GM21576 (cell line): ENCODE data around the gene IP6K2.

ENCODE experiments used
- ATAC-seq: cut with Tn5 transposase; IDR thresholded peaks from one replicate; pipeline ENCODE4 v1.9.1; 2021; ENCODE audit warnings: mild to moderate bottlenecking, moderate library complexity; ENCODE audit not compliant: unreplicated experiment

The IP6K2 gene

DNA sequence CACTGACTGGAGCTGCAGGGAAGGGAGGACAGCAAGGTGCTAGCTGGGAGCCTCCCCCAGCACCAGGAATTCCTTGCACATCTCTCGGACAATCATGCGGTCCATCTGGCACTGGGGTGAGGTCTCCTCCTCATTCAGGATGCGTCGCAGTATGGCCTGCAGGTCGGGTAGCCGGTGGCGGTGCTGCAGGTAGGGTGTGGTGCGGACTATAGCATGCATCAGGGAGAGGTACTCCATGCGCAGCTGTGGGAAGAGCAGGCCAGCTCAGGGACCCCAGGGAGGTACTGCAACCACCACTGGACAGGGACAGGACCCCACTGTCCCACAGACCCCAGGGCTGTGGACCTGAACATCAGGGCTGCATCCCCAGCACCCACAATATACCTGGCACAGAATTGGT, 42.5 kb downstream of the IP6K2 start:
- no peak for ATAC-seq

DNA sequence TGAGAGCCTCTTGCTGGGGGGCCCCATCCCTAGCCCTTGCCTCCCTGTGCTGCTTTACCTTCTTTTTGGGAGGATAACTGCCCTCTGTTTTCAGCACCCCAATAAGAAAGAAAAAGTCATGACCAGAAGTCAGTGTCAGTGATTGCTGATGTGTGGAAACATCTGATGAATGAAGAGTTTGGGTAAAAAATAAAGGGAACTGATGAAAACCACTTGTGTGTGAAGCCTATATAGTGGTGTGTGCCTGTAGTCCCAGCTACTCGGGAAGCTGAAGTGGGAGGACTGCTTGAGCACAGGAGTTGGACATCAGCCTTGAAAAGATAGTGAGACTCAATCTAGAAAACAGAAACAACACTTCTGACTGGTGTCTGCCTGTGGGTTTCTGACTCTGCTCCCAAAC, 44.5 kb downstream of the IP6K2 start:
- ATAC-seq, result no peak

DNA sequence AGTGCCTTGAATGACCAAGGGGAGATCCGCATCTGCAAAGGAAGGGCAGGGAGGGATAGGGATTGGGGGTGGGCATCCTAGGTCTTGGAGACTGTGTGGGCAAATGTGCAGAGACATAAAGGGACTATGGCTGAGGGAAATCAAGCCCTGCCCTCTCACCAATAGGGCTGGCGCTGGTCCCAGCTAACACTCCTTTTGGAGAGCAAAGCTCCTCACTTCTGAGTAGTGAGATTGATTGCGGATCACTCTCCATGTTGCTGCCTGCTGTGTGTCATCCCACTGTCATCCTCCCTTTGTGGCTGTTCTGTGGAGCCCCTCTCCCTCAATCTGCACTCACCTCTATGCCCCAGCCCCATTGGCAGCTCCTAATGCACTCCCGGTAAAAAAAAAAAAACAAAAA, 52.1 kb downstream of the IP6K2 start:
- no peak for ATAC-seq

DNA sequence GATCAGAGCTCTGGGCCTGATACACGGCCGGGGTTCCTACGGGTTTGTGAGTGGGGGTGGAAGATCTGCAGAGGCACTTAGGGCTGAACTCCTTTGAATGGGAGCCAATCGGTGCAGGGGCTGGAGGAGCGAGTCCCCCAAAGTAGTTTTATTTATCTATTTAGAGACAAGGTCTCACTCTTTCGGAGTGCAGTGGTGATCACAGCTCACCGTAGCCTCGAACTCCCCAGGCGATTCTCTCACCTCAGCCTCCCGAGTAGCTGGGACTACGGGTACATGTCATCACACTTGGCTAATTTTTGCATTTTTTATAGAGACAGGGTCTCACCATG, 52.7 kb downstream of the IP6K2 start:
- ATAC-seq, result no peak

DNA sequence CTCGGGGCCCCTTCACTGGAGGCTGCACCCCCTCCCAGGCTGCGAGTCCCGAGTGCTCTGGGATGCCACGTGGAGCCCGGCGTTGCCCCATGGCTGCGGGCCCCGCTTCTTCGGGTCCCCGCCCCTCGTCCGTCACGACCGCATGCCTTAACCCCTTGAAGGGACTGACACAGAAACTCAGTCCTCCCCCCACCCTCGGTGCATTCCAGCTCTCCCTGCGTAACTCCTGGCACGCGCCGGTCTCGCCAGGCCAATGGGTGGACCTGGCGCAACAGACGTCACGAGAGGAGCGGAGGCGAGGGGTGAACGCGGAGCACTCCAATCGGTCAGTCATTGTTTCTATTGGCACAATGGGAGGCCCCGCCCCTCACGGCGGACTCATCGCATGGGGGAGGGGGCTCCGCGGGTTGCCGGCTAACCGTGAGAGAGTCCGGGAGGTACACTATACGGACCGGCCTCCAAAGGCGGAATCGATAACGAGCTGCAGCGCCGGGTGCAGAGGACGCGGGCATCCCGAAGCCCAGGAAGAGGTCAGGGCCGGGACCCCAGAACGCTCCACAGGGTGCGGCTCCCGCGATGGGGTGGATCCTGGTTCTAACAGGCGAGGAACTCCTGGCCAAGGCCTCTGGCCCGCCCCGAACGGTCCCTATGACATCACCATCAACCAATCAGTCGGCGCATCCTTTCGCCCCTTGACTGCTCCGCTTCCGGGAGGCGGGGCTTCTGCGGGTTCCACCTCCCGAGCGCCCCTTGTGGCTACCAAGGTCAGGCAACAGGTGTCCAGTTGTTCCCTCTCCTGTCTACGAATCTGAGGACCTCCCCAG, 53.3 kb downstream of the IP6K2 start:
- ATAC-seq, result peak; percentile 81

DNA sequence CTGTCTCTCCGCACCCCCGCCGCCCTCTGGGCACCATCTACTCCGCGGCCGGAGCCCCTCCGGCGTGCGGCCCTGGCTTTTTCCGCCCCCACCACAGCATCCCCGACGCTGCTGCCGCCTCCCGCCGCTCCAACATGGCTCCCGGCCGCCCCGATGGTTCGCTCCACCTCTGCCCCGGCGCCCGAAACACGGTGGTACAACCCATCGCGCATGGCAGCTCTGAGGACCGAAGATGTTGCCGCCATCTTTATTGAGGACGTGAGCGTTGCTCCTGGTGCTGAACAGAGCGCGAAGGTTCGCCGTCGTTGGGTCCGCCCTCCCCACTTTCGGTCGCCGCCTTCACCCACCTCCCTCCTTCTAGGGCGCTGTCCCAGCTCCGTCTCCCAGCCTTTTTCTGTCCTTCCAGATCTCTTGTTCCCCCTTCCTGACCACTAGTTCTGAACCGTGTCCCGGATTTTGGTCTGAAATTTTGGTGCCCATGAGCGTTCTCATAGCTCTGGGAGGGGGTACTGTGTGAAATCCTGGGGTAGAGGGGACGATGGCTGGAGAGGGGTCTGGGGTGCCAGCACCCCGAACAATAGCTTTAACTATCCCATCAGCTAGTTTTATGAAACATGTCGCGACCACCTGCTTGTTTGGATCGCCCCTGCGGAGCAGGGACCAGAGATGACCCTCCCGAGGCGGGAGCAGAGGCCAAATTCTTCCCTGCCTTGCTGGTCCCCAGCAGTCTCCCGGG, 54.1 kb downstream of the IP6K2 start, which contains the start of gene CELSR3:
TSS of gene CELSR3 (minus strand) at position 134 of the 736 bp plus-strand sequence. CDS start 252 bp downstream, outside the sequence.
- no peak for ATAC-seq

DNA sequence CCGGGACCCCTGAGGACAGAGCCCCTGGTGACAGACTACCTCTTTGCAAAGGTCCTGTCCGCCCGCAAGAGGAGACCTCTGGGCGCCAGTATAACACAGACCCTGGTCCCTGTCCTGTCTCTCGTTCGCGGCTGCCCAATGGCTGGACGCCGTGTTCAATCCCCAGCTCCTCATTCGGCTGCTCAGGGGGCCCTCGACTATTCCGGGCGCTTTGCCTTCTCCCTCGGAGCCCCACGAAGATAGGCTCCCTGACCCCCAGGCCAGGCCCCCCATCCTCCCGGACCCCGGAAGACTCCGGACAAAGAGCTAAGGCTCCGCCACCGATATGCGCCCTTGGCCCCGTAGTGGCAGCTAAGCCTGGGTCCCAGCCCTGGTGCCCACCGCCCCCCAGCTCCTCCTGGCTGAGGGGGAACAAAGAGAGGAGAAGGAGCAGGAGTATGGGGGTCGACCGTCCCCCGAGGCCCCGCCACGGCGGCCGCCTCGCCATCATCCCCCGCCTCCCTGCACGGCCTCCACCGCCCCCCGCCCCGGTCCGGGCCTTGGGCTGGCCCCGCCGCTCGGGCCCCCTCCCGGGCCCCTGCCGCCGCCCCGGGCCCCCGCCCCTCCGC, 54.8 kb downstream of the IP6K2 start:
- no peak for ATAC-seq

DNA sequence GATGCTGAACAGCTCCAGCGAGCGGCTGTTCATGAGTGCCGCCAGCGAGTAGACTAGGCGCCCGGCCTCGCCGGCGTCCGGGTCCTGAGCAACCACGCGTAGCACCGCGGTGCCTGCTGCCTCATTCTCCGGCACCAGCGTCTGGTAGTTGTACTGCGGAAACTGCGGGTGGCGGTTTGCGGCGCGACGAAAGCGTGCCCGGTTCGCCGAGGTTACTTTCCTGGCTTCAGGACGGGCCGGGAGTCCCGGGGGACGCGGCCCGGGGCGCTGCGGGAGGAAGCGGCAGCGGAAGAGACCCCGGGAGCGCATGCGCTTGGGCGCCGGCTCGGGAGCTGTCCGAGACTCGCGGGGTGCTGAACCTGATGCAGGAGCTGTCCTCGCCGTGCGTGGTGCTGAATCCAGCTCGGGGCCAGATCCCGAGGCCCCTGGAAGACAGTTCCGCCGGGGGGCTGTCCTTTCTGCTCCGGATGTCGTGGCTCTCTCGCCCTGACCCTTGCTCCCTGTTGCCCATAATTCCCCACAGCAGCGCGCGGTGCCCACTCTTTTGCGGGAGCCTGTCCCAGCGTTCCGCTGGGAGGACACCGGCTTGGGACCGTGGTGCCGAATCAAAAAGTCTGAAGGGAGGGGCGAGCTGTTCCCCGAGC, 55.4 kb downstream of the IP6K2 start:
- ATAC-seq, result no peak

DNA sequence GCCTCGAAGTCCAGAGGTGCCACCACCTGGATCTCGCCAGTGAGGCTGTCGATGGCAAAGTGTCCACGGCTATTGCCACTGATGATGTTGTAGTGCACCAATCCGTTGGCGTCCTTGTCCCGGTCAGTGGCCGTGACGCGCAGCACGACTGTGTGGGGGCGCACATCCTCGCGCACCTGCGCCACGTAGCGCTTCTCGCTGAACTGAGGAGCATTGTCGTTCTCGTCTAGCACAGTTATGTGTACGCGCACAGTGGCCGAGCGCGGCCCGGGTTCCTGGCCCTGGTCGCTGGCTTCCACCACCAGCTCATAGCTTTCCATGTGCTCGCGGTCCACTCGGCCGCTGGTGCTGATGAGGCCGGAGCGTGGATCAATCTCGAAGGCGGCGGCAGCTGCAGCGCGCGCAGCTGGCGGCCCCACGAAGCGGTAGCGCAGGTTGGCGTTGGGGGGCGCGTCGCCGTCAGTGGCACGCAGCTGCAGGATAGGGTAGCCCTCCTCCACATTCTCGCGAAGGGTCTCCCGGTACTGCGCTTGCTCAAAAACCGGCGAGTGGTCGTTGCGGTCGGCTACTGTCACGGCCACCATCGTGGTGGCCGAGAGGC, 56.1 kb downstream of the IP6K2 start:
- no peak for ATAC-seq

DNA sequence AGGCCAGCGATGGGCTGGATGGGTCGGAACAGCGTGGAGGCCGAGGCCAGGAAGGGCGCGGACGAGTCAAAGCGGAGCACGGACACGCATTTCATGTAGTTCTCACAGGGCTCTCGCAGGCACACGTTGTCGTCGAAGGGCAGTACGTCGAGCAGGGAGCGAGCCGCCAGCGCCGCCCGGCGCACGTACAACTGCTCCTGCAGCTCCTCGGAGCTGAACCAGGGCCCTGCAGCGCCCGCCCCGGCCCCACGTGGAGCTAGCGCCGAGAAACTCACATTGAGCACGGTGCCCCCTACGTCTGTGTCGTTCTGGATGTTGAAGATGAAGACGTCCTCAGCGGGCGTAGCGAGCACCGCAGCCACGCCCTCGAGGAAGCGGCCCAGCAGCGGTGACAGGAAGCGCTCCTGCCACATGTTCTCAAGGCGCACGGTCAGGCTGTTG, 60.2 kb downstream of the IP6K2 start:
- ATAC-seq, result no peak

DNA sequence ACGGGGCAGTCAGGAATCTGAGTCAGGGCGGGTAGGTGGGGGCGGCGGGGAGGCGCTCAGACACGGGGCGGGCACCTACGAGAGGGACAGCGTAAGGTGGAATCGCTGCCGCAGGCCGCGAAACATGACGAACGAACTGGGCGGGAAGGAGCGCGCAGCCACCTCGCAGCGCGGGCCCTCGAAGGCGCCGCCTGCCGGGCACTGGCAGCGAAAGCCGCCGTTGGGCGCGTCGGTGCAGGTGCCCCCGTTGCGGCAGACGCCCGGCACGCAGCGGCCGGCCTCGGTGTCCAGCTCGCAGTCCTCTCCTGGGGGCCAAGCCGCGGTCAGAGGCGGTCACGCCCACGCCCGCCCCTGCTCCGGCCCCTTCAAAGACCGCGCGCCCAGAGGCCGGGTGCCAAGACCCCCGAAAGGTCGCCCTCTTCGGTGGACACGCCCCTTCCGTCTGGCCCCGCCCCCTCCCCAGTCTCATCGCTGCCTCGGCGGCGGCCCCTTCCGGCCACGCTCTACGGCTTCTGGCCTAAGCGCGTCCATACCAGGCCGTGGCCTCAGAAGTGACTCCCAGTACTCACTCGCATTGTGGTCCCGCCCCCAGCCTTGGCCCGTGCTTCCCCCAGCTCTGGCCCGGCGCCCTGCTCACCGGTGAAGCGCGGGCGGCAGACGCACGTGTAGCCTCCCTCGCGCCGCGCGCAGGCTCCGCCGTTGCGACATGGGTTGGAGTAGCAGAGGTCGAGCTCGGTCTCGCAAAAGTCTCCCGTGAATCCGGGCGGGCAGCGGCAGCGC, 60.8 kb downstream of the IP6K2 start:
- ATAC-seq, result peak; percentile 54

DNA sequence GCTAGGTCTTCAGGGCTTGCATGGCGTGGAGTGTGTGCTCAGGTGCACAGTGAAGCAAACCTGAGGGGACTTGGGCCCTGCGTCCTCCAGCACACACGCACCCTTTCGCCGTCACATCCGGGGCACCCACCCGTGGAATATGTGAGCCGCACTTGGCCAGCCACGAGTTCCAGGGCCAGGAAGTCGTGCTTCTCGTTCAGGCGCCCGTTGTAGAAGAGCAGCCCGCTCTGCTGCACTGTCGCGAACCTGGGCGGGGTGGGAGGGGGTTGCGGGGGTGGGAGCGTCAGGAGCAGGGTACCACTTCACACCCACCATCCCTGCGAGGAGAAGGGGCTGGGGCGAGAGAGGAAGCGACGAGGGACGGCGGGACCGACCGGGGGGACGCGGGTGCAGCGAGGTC, 61.4 kb downstream of the IP6K2 start:
- no peak for ATAC-seq

DNA sequence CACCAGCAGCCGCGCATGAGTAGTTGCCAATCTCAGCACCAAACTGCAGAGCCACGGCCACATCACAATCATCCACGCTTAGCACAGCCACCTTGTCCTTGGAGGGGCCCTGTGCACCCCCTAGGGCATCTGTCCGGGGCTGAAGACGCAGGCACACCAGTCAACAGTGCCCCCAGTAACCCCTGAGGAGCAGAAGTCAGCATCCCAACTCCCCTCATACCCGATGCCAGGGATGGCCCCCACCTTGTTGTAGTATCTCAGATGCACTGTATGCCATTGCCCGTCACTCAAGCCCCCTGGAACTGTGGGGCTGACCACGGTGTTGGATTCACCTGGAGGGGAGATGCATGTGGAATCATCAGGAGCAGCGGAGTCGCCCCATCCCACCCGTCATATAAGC, 62.0 kb downstream of the IP6K2 start:
- no peak for ATAC-seq

DNA sequence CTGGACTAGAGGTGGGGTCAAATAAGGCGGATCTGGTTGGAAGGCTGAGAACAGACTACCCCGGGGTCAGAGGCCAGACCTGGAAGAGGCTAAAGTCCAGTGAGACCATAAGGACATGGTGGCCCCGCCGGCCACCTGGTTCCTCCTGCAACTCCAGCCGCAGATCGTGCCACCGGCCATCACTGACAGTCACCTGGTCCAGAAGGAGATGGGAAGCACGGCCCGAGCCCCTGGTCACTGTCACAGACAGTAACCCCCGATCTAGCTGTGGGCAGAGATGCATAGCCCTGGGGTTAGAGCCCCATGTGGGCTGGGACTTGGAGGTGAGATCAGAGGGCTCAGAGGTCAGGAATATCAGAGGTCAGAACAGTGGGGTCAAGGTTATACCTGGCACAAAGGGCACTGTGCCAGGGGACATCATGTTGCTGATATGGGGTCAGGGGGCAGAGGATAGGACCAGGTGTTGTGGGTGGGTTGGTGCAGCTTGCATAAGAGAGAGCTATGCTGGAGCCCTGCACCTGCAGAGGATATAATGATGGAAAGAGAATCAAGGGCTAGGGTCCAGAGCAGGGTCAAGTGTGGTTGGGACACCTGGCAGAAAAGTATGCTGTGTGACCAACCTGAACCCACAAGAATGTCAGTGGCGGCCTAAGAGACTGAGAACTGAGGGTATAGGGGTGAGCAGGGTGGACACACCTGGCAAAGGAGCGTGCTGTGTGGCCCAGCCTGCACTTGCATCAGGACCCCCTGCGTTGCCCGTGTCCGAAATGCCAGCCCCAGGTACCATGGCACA, 63.9 kb downstream of the IP6K2 start:
- no peak for ATAC-seq

DNA sequence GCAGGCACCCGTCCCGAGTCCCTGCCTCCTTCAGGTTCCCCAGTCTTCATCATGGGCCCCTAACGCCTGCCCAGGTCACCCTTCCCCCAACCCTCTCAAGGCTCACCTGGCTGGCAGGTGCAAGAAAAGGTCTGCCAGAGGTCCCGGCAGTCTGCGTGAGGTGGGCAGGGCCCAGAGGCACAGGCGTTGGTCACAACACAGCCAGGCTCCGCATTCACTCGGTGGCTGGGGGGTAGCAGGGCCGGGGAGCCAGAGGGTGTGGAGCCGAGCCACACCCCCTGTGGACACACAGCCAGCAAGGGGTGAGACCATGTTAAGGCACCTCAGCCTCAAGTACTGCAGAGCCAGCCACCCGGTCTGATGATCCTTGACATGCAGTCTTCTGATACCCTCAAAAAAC, 65.2 kb downstream of the IP6K2 start:
- no peak for ATAC-seq

DNA sequence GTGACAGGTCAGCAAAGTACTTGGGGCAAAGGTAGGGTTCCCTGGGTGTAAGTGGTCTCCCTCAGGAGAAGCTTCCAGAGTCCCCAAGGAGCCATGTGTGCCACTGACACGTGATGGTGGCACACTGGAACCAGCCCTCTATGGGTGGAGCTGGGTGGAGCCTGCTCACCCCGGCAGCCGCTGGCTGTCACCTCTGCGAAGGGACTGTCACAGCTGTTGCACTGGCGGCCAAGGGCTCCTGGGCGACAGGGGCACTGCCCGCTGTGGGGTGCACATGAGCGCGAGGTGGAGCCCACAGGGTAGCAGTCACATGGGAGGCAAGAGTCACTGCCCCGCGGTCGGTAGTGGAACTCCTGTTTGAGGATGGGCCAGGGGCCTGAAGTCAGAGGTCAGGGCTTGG, 66.3 kb downstream of the IP6K2 start:
- no peak for ATAC-seq

DNA sequence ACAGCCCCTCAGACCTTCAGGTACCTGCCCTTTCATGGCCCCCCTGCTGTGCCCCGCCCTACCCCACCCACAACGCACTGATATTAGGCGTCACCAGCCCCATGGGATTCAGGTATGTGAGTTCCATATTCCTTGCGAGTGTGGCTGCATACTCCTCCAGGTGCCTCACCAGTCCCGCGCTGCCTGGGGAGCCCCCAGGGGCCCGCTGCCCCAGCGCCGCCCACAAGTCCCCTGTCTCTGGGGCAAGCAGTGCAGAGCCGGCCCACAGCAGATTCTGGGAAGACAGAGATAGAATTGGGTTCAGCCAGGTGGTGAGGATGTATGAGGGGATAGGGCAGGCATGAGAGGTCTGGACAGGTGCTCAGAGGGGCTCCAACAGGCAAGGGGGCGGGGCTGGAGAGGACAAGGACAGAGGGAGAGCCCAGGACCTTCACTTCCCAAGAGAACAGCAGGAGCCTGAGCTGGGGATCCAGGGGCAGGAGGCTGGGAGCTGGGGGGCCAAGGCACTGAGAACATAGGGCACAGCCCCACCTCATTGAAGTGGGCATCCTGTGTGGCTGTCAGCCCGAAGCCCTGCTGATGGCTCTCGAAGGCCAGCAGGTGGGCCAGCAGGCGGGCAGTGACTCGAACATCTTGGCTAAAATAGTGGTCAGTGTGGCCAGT, 68.7 kb downstream of the IP6K2 start:
- no peak for ATAC-seq

DNA sequence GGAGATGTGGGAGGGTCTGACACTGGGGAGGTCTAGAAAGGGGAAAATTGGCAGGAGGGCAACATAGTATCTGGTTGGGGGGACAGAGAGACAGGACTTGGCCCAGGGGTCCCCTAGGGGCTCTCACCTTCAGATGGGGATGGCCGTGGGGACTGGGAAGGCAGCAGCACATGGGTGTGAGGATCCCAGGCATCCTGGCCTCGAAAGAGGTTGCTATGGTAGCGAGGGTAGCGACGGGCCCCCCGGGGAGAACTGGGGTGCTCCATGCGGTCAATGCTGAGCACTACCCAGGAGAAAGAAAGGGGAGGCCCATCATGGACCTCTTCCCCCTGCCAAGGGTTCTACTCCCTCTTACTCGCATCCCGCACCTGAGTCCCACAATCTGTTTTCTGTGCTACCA, 69.3 kb downstream of the IP6K2 start:
- ATAC-seq, result no peak
